Measurements from ENCODE around the gene SH3YL1.

DNA sequence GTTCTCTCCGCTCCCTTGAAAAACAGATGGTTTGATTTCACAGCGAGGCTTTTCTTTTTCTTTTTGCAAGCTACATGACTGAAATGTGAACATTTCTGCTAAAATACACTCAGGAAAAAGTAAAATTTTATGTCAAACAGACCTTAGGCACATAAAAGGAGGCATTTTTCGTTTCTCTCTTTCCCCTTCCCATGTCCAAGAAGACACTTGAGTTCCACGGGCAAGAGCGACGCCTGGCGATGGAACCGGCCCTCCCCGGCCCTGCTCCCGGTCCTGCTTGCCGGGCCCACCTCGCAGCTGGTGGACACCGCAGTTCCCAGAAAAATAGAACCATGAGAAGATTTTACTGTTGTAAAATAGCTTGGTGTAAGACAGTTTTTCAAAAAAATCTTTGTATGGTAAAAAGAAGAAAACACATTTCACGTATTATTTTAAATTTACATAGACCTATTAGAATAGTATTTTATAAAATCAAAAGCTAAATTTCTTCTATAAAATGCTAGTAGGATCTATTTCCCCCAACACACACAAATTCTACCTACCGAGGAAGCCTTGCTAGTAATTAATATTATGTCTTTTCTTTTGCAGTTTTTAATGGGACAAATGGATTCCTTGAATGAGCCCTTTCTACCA, 26.4 kb upstream of the SH3YL1 start:
- TF ChIP-seq, protein P1, sequence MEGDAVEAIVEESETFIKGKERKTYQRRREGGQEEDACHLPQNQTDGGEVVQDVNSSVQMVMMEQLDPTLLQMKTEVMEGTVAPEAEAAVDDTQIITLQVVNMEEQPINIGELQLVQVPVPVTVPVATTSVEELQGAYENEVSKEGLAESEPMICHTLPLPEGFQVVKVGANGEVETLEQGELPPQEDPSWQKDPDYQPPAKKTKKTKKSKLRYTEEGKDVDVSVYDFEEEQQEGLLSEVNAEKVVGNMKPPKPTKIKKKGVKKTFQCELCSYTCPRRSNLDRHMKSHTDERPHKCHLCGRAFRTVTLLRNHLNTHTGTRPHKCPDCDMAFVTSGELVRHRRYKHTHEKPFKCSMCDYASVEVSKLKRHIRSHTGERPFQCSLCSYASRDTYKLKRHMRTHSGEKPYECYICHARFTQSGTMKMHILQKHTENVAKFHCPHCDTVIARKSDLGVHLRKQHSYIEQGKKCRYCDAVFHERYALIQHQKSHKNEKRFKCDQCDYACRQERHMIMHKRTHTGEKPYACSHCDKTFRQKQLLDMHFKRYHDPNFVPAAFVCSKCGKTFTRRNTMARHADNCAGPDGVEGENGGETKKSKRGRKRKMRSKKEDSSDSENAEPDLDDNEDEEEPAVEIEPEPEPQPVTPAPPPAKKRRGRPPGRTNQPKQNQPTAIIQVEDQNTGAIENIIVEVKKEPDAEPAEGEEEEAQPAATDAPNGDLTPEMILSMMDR (IDR thresholded peaks at IDR 0.05; ENCODE audit: insufficient read depth, low read length, poor library complexity, severe bottlenecking): no peak
- no peak for TF ChIP-seq EZH2phosphoT487 (conservative IDR thresholded peaks at IDR 0.05; ENCODE audit: low read length)

Measured in SU-DHL-6 (cell line).